ENCODE measurements around the gene MINDY2.
"Not testable (repeated sequence)": the region's sequence is repeated elsewhere in the genome, so short reads cannot be mapped to it uniquely, and the experiment has no call there.

The MINDY2 gene

GRCh38 chr15:58752716-58753115 is 18.4 kb upstream of the MINDY2 start:
- DNase-seq (ENCODE audit: low read depth, low spot score) = no peak

- DNase-seq (ENCODE audit: low read depth, low spot score) = no peak
These were observed 15.8 kb upstream of the MINDY2 start for GRCh38 chr15:58755350-58755749.

- no peak for DNase-seq (ENCODE audit: low read depth, low spot score)
These were observed 15.1 kb upstream of the MINDY2 start for GRCh38 chr15:58755956-58756355.

GRCh38 chr15:58758141-58758540 is 13.0 kb upstream of the MINDY2 start:
- no peak for DNase-seq (ENCODE audit: low read depth, low spot score)

GRCh38 chr15:58760385-58761009 is 10.6 kb upstream of the MINDY2 start:
- no peak for DNase-seq (ENCODE audit: low read depth, low spot score)

GRCh38 chr15:58761010-58761388 is 10.1 kb upstream of the MINDY2 start:
- DNase-seq (ENCODE audit: low read depth, low spot score) = no peak

- DNase-seq (ENCODE audit: low read depth, low spot score) = no peak
These were observed 8.8 kb upstream of the MINDY2 start for GRCh38 chr15:58762285-58762684.

- DNase-seq (ENCODE audit: low read depth, low spot score) = no peak
These were observed 8.4 kb upstream of the MINDY2 start for GRCh38 chr15:58762731-58763130.

GRCh38 chr15:58764468-58764867 is 6.6 kb upstream of the MINDY2 start:
- DNase-seq (ENCODE audit: low read depth, low spot score) = no peak

- no peak for DNase-seq (ENCODE audit: low read depth, low spot score)
These were observed 4.8 kb upstream of the MINDY2 start for GRCh38 chr15:58766290-58766689.

GRCh38 chr15:58768601-58769004 is 2.5 kb upstream of the MINDY2 start:
- DNase-seq (ENCODE audit: low read depth, low spot score) = not testable (repeated sequence)

GRCh38 chr15:58770519-58770856 is 614 bp upstream of the MINDY2 start:
- DNase-seq (ENCODE audit: low read depth, low spot score) = no peak

GRCh38 chr15:58771621-58772250 is 634 bp downstream of the MINDY2 start:
- no peak for DNase-seq (ENCODE audit: low read depth, low spot score)

- no peak for DNase-seq (ENCODE audit: low read depth, low spot score)
These were observed 1.9 kb downstream of the MINDY2 start for GRCh38 chr15:58773024-58773423.

- no peak for DNase-seq (ENCODE audit: low read depth, low spot score)
These were observed 4.3 kb downstream of the MINDY2 start for GRCh38 chr15:58775402-58775801.

- DNase-seq (ENCODE audit: low read depth, low spot score) = no peak
These were observed 6.0 kb downstream of the MINDY2 start for GRCh38 chr15:58777107-58777506.

- no peak for DNase-seq (ENCODE audit: low read depth, low spot score)
These were observed 8.5 kb downstream of the MINDY2 start for GRCh38 chr15:58779554-58779953.

GRCh38 chr15:58785355-58785754 is 14.3 kb downstream of the MINDY2 start:
- no peak for DNase-seq (ENCODE audit: low read depth, low spot score)

GRCh38 chr15:58788056-58788710 is 17.1 kb downstream of the MINDY2 start:
- no peak for DNase-seq (ENCODE audit: low read depth, low spot score)

- no peak for DNase-seq (ENCODE audit: low read depth, low spot score)
These were observed 22.8 kb downstream of the MINDY2 start for GRCh38 chr15:58793862-58794261.

- DNase-seq (ENCODE audit: low read depth, low spot score) = no peak
These were observed 24.7 kb downstream of the MINDY2 start for GRCh38 chr15:58795825-58796224.

- DNase-seq (ENCODE audit: low read depth, low spot score) = no peak
These were observed 26.4 kb downstream of the MINDY2 start for GRCh38 chr15:58797505-58797904.

- no peak for DNase-seq (ENCODE audit: low read depth, low spot score)
These were observed 34.0 kb downstream of the MINDY2 start for GRCh38 chr15:58805095-58805494.
